HG03039 (cell line): ENCODE data around the gene MAL.

Experiments used
- ATAC-seq: cut with Tn5 transposase; IDR thresholded peaks from one replicate; pipeline ENCODE4 v1.9.1; 2021; ENCODE audit warnings: mild to moderate bottlenecking, moderate library complexity; ENCODE audit not compliant: unreplicated experiment

MAL gene

DNA sequence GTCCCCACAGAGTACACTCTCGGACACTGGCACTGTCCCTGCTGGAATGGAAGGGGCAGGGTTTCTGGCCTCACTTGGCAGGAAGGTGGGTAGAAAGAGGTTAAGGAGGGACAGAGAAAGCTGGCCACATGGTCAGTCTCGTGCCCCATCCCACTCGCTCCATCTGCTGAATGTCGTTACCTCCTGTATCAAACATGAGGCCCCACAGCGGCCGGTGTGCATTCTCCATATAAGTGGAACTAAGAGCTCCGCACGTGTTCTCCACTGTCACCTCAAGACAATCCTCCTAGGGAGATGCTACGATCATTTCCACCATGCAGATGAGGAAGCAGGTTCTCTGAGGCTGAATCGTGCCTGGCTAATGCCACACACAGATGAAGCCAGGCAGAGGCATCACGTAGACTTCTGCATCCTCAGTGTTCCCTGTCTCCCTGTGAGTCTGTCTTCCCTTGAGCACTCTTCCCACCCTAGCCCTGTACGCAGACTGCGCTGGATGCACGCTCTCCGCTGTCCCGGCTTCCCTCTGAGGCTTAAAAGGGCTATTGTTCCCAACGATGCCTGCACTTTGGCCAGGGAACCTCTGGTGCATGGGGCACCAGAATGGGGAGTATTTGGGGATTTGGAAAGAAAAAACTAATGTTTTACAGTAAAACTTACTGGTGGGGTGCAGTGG is 35.1 kb downstream of the MAL start:
- no peak for ATAC-seq

DNA sequence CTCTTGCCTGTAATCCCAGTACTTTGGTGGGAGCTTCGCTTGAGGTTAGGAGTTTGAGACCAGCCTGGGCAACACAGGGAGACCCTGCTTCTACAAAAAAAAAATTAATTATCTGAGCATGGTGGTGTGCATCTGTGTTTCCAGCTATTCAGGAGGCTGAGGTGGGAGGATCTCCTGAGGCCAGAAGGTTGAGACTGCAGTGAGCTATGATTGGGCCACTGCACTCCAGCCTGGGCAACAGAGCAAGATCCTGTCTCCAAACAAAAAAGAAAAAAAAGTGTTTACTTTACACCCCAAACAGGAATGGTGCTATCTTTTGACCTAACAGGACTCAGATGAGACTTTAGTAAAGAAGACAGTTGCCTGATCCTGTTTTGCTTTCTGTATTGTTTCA is 35.6 kb downstream of the MAL start:
- no peak for ATAC-seq

DNA sequence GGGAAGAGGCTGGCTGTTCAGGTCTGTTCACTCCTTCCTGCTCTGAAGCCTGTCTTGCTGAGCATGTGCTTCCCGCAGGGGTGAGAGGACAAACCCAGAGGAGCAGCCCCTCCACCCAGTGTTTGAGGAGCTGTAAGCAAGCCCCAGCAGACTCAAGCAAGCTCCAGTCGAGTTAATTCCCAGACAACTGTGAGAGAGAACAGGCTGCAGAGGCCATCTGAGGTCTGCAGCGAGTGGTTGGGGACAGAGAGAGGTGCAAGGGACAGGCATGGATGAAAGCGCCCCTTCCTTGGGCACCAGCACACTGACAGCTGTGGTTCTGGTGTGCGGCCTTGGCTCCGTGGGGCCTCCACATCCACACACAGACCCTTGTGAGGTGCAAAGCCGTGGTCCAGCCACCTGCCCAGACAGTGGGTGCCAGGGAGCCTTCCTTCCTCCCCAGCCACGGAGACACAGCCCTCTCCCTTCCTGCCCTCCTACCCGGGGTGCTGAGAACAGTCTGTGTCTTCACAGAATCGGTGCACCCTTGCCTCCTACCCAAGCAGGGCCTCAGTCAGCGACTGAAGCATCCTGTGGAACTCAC is 36.2 kb downstream of the MAL start:
- ATAC-seq, result no peak

DNA sequence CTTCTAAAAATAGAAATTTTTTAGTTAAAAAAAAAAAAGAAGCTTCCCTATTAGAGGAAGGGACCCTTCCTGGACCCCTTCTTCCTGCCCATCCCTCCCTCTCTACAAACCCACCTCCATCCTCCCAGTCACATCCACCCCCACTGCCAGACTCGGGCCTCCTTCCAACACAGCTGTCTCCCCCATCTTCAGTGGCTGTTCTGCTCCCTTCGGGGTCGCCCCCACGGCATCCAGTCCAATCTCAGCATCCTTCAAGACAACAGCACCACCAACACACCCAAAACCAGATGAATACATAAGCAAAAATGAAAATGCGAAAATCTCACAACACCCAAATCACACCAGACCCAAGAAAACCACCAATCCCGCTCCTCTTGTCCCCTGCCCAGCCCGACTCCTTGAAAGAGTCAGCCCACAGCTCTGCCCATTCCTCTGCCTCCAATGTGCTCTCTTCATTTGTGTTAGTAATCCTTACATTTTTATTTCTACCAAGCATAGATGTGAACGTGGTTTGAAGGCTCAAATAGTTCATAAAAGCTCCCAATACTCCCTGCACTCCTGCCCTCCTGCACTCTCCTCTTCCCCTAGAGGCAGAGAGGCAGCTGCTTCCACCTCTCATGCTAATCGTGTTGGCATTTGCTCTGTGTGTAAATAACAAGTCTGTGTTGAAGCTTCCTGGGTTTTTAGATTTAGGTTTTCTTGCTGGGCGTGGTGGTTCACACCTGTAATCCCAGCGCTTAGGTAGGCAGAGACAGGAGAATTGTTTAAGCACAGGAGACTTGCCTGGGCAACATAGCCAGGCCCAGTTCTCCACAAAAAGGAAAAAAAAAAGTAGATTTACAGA is 37.0 kb downstream of the MAL start:
- peak; percentile 19 for ATAC-seq

DNA sequence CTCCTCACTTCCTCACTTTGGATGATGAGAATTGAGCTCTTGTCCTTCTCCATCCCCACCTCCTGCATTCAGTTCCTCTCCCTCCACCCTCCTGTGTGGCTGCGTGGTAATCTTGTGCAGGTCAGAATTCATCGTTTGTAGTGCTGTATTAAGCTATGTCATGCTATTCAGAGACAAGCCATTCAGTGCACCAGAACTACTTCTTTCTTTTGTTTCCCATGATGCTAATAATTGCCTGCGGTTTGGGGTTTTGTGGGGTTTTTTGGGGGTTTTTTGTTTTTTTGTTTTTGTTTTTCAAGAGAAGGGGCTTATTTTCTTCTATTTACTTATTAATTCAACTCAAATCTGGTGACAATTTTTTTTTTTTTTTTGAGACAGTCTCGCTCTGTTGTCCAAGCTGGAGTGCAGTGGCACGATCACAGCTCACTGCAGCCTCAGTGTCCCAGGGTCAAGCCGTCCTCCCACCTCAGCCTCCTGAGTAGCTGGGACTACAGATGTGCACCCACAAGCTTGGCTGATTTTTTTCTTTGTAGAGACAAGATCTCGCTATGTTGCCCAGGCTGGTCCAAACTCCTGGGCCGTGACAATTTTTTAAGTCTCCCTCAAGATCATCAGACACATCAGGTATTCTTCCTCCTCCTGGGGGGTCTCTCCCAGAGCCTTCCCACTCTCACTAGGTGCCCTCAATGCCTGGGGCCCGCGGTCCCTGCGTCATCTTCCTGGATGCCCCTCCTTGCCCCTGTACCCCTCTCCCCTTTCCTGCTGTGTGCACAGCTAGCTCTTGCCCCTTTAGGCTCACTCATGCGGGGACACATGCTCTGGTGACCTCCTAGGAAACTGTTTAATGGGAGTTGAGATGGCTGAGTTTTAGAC is 37.8 kb downstream of the MAL start:
- ATAC-seq, result peak; percentile 79

DNA sequence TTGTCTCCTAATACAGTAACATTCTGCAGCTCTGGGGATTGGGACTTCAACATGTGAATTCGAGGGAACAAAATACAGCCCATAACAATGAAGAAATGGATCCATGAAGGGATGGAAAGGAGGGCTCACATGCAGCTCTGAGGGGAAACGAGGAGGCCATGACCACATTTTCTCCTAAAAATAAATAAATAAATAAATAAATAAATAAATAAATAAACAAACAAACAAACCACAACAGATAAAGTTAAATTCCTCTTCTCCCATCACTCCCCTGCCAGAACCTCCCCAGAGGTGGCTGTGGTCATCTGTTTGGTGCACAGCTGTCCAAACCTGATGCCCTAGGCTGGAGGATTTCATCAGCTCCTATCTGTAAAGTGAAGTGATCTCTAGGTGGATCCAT is 42.7 kb downstream of the MAL start:
- ATAC-seq, result no peak

DNA sequence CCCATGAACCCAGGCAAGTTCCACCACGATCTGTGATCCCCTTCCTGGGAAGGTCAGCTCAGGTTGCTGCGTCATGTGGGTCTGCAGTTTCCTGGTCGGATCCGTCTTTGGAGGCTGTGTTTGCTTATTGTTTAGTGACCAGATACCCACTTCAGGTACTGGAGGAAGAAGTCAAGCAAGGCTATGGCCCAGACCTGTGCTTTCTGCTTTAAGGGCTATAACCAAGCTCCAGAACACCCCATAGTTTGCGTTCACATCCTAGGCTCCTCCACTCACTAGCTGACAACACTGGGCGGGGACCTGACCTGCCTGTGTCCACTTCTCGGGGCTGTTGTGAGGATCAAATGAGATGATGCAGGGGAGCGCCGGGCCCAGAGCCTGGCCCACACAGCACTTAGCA is 44.0 kb downstream of the MAL start:
- ATAC-seq, result no peak

DNA sequence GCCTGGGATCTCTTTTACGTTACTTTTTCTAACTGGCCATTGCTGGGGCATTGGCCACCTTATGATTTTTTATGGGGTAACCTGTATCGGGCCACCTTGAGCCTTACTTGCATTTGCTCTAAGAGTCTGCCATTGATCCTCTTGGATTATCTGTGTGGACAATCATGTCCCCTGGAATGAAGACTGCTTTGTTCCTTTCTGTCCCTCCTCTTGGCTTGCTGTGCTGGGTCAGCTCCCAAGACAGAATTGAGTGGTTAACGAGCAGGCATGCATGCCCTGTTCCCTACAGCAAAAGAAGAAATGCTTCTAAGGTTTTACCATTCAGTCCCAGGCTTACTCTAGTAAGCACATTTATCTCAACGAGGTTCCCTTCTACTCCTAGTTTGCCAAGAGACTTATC is 46.3 kb downstream of the MAL start:
- ATAC-seq, result no peak

DNA sequence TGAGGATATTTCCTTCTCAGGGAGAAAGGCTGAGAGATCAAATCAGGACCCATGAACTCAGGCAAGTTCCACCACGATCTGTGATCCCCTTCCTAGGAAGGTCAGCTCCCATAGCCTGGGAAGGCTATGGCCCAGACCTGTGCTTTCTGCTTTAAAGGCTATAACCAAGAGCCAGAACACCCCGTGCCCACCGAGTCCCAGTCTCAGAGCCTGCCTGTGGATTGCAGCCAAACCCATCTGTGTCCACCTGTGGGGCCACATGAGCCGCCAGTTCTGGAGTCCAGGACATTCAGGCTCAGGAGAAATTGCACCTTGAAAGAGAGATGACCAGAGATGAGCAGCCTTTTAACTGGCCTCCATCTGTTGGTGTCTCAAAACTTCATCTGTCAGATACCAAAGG is 46.9 kb downstream of the MAL start:
- ATAC-seq, result no peak

DNA sequence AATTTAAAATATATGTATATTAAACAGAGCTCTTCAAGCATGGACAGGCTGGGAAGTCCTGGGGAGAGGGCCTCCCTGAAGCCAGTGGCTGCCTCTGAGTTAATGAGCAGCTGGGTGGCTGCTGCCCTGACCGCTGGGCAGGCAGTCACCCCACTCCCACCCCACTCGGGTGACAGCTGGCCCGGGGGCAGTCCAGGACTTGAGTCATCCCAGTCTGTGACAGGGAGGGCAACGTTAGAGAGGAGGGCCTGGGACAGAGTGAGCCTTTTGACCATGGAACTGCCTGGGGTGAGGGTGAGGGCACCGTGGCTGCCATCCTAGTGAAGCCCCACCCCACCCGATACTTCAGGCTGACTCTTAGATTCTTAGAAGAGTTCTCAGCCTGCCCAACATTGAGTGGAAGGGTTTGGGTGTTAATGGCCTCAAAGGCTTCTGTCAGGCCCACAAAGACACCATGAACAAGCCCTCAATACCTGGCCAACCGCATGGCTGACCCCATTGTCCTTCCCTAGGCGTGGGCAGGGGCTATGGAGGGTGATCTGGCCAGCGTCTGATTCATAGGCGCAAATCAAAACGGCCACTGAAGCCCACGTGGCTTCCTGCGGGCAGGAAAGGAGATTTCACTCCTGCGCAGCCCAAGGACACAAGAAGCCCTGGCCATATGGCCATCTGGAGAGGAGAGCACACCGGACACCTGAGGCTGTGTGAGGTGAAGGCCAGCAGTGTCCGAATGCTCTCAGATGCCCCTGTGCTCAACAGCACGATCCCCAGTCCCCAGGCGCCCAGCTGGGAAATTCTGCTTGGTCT is 48.6 kb downstream of the MAL start:
- no peak for ATAC-seq

DNA sequence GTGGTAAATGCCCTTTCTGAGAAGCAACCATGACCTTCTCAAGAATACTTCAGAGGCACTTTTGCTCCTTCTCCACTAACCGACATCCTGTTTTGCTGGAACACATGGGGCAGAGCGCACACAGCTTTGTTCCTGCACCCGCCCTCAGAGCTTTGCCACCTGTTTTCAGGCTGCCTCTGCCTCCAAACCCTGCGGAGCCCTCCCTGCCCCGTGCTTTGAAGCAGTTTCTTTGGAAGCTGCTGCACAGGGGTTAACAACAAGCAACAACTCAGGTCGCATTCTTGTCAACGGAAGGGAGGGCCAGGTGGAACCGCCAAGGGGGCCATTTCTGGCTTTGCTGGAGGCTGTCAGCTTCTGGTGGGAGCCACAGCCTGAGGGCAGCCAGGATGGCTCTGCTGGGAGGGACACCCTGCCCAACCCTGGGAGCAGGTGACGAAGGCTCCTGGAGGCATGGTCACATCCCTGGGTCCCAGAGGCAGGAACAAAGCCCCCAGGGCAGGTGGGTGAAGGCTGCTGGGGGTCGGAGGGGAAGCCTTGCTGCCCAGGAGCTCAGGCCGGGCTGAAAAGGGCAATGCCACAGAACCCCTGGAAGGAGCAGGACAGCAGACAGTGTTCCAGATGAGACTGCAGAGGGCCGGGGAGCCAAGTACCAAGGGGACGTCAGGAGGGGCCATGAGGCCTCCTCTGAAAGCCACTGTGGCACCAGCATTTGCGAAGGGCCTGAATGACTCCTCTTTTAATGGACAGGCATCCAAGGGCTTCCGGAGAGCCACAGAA is 49.3 kb downstream of the MAL start:
- ATAC-seq, result no peak

DNA sequence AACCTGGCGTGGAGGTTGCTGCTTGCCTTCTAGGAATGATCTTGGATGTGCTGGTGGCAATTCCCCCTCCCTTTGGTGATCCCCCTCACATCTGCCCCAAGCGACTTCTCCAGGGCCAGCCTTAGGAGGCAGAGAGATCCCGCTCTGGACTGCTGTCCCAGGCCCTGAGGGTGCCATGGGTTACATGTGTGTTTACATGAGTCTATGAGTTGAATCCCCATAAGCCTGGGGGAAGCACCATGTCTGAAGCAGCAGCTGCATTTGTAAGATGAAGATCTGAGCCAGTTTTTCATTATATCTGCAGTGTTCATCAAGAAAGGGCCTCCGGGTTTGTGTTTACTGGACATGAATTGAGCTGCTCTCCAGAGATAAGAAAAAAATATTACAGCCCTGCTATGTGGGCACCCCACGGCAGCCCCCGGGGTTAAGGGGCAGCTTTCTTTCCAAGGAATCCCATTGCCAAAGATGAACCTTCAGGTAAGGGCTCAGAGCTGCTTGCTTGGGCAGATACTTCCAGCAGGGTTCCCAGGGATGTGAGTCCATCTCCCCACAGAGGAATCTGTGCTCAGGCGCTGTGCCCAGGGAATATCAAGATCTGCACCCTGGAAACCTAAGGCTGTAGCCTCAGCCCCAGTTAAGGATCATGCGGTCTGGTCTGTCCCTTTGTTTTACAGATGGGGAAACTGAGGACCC is 50.1 kb downstream of the MAL start:
- no peak for ATAC-seq

DNA sequence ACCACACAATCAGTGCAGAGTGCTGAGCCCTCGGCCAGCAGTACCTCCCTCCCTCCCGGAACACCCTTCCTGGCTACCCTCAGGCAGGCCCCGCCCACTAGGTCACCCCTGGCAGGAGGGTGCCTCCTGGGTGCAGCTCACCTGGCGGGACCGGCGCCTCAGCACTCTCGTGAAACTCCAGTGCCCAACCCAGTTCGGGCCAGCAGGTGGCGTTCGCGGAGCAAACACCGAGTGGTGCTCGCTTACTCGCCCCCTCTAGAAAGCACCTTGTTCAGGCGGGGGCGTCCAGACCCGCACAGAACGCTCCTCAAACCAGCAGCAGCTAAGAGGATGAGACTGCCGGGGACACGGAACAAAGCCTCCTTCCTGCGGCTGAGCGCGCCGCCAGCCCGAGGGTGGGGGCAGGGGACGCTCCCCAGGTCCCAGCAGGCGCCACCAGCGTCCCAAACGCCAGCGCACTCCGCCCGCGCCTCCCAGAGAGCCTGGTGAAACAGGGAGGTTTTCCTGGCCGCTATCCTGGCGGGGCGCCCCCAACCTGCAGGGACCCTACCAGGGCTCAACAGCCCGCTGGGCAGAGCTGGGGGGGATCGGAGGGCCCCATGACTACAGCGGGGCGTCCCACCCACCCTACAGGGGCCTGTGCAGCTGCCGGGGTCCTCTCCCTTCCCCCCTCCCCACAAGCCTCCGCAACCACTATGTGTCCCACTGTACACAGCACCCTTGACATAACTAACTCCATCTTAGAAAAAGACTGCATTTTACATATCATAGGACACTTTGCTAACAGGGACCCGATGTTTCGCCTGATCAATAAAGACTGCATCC is 51.4 kb downstream of the MAL start:
- ATAC-seq, result peak; percentile 84

DNA sequence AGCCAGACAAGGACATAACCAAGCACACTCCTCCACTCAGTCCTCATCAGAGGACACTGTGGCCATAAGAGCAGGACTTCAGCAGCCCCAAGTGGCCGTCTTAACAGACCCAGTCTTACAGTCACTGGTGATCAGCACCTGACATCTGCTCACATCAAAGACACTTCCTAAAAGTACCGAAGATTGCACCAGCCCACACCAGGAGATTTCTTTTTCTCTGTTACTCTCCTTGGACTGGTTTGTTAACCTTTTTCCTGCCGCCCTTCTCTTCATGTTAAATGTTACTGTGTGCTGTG is 52.0 kb downstream of the MAL start:
- ATAC-seq, result no peak

DNA sequence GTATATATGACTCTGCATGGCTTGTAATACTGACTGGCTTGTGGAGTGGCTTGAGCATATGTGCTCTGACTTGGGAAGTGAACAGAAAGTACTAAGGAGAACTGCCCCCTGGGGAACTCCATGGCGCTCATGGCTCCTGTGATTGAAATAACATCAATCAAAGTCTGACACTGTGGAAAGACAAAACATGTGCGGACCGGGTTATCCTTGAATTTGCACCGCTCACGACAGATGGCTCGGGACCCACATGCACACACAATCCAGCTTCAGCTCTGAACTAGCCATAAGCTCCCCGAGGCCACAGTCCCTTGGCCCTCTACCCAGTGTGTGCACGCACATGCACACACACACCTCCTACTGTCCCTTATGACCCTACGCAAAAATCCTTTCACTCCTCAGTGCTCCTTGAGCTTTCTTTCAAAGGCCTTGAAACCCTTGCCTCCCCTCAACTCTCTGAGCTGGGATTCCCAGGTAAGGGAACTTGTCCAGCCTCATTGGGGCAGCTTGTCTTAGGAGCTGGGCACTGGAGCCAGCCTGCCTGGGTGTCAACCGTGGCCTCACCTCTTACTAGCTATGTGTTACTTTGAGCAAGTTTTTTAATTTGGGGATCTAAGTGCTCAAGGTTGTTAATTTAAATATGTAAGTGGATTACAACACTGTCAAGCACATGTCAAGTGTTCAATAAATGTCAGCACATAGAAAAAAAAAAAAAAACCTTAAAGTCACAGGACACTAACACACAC is 52.5 kb downstream of the MAL start:
- ATAC-seq, result no peak

DNA sequence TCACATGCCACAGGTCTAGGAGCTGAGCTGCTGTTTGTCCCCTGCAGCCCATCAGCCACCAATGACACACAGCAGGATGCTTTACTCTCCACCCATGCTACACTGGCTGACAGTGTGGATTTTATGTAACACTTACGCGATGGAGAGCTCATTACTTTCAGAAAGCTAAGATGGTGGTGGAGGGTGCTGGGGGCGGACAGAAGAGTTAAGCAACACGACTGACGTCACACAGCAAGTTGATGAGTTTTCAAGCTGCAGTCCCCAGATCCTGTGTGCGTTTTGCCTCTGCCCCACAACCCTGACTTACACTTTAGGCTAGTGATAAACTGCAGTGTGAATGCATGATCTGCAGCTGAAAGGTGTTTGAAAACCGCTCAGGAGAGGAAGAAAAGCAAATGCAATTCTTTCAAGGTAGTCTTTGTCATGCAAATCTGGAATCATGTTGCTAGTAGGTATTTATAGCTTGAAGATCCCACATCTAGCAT is 53.7 kb downstream of the MAL start:
- ATAC-seq, result no peak

DNA sequence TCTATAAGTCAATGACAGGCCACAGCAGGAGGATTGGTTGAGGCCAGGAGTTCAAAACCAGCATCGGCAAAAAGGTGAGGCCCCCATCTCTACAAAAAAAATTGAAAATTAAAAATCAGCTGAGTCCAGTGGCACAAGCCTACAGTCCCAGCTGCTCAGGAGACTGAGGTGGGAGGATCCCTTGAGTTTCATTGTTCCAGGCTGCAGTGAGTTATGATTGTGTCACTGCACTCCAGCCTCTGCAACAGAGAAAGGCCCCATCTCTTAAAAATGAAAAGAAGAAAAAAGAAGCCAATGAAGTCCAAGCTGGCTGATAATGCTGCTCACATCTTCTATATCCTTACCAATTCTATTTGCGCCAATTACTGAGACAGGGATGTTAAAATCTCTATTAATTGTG is 57.0 kb downstream of the MAL start:
- no peak for ATAC-seq

DNA sequence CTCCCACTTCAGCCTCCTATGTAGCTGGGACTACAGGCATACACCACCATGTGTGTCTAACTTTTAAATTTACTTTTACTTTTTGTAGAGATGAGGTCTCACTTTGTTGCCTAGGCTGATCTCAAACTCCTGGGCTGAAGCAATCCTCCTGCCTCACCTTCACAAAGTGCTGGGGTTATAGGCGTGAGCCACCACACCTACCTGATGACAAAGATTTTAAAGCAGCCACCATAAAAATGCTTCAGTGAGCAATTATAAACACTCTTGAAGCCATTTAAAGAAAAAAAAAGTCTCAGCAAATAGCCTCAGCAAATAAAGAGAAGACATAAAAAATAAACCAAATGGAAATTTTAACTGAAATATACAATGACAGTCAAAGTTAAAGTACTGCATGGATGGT is 60.5 kb downstream of the MAL start:
- ATAC-seq, result no peak
